GM18508 (cell line): ENCODE results near the gene CDH2.

ENCODE experiments used
- ATAC-seq: cut with Tn5 transposase; IDR thresholded peaks from one replicate; pipeline ENCODE4 v1.9.1; 2021; ENCODE audit warnings: moderate number of reproducible peaks; ENCODE audit not compliant: insufficient read depth, unreplicated experiment

CDH2 gene

DNA sequence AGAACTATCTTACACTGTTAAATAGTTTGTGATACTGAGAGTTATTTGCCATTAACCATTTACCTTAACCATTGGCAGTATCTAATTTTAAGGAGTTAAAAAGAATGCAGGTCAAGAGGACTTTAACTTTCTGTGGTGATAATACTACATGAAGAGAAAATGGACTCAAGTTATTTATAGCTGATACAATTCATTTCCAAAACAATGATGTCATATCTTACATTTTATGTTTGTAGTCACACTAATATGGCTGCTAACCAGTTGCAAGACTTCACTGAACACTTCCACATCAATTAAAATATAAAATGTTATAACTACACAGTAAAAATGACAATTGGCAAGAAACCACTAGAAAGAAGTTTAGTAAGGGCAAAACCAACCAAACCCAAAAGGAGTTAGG lies 77.7 kb downstream of the CDH2 start:
- no peak for ATAC-seq

DNA sequence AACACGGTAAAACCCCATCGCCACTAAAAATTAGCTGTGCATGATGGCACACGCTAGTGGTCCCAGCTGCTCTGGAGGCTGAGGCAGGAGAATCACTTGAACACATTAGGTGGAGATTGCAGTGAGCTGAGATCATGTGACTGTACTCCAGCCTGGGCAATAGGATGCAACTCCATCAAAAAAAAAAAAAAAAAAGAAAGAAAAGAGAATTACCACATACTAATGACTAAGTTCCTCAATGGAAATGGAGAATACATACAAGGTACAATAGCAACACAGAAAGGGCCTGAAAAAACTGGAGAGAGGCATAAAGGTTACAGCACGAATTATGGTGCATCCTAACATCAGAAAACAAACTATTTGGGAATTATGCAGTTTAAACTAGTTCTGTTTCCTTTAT lies 81.3 kb downstream of the CDH2 start:
- no peak for ATAC-seq

DNA sequence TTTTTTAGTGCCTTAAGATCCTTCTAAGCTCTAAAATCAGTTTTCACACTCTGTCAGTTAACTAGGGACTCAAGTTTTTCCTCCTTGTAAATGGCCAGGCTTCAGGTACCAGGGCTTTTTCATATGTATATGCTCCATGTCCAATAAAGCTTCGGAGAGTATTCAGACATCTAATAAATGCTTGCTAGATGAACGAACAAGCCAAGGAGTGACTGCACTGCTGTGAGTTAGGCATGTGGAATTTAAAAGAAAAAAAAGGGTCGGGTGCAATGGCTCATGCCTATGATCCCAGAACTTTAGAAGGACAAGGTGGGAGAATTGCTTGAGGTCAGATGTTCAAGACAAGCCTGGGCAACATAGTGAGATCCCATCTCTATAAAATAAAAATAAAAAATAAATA lies 81.9 kb downstream of the CDH2 start:
- ATAC-seq, result no peak

DNA sequence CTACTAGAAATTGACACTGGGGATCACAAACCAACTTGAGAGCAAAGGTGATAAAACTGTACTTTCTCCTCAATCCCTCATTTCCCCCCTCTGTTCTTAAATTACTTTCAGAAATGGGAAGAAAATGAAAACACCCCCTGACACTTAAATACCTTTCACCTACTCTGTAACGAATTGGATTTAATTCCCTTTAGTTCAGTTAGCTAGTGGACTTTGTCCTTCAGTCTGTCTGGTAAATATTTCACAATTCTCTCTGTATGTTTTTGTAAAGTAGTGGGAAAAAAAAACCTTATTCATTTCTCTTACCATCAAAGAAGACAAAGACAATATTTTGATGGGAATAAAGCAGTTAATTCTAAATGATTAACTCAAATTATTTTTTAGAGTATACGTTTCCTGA lies 85.7 kb downstream of the CDH2 start:
- no peak for ATAC-seq

DNA sequence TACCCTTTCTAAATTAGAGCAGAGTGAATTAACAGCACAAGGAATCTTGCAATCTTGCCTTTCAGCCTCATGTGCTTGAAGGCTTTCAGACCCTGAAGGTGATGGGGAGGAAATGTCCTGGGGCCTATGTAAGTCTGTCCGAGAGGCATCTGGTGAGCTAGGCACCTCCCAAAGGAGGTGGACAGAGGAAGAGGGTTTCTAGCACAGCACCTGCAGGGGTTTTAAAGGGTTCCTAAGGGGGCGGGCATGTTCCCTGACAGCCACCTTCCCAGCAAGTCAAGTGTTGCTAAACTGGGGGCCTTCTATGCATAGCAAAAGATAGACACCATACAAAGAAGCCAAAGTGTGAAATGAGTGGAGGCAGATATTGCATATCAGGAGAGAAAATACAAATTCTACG lies 88.5 kb downstream of the CDH2 start:
- ATAC-seq, result no peak

DNA sequence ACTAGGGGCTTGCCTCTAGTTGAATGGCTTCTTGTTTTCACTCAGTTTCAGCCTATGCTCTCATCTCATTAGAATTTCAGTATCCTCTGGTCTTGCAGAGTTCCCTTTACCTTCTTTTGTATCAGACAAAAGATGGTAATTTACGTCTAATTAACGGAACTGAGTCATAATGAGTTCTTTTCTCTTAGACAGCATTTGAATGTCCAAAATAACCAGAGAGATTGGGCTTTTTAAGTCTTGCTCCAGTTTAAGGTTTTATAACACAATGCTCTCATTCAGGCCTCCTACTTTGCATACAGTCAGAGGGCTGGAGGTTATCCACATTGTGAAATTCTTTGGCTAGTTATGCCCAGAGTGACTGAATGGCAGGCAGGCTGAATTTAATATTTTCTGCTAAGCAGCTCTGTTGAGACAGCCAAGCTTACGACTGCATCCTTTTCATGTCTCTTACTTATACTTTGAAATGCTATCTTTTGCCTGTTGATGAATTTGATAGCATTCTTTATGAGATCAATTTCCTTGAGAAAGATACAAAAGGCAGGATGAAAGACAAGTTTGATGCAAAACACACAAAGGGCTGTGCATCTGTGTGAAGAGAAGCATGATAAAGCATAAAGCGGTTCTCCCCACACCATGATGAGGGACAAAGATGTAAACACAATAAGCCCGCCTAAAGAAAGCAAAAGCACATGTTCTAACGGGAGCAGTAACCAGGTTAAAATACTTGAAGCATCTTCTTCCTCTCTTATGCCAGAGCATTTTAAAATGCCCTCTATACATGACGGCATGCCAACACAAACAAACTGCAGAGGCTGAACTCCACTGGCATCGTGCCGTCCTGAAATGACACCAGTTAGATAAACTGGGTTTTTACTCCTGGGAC lies 90.0 kb downstream of the CDH2 start:
- ATAC-seq, result no peak

DNA sequence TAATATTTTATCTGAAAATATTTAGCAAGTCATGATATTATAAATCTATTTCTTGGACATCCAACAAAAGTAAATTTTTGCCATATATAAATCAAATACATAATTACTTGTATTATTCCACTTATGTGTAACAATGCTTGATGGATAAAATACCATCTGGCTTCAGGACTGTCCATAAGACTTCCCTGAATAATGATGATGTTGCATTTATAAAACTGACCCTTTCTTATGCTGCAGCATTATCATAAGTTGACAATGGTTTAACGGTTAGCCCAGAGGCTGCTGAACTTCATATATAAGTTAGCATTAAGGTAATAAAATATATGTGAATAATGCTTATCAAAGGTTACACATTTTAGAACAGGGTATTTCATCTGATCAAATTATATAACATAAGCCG lies 95.4 kb downstream of the CDH2 start:
- ATAC-seq, result no peak

DNA sequence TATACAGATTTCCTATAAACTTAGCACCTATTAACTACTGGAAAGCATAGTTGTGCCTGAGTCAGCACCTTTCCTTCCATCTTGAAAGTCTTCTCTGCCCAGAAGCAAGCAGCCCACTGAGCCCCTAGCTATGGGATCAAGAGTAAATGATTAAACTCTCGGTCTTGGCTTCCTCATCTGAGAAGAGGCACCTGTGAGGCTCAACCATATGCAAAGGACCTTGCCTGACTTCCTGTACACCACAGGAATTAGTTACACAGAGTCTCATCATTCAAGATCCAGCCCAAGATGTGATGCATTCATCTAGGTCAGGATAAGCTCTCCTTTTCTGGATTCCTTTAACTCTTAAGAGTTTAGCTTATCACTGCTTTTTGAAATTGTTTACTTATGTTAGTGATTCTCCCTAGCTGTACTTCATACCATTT lies 96.0 kb downstream of the CDH2 start:
- no peak for ATAC-seq

DNA sequence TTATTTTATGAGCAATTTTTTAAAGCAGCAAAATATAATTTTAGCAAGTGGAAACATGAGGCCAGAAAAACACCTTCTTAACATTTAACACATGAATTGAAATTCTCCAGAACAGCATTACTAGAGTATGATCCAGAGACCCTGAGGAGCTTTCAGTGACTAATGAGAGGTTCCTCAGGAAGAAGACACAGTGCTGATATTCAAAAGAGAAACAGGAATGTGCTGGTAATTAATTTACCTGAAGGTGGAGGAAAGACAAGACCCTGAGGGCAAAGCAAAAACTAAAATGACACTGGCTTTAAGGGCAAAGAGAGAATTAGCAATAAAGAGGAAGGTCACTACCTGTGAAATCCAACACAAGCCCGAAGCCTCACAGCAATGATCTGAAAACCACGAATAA lies 97.0 kb downstream of the CDH2 start:
- no peak for ATAC-seq

DNA sequence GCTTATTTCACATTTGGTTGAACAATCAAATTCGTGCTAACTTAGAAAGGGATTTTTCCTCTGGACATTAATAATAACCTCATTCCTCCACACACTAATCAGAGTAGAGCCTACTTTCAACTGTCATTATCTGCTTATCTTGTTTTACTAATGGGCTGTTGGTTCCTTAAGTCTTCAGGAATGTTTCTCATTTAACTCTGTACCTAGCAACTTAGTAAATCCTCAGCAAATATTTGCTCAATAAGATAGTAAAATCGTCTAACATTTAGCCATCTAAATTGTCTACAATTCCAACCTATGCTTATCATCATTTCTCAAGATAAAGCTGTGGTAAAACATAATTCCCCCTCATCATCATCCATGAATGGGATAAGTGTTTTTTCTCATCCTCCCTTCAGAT lies 98.1 kb downstream of the CDH2 start:
- ATAC-seq, result no peak

DNA sequence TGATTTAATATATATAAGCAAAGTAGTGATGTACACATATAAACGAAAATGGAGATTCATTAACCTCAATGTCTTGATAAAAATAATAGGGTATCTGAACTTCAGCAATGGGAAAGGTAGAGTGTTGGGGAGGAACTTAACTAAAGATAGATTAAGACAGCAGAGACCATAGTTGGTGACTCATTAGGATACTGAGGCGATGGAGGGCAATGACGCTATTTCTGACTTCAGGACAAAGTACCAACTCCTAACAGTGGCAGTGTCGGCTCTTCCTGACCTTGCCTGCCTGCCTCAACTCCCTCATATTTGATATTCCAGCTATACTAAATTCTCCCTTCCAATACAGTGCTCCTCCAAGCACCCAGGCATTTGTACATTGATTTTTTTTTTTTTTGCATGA lies 98.6 kb downstream of the CDH2 start:
- ATAC-seq, result no peak

DNA sequence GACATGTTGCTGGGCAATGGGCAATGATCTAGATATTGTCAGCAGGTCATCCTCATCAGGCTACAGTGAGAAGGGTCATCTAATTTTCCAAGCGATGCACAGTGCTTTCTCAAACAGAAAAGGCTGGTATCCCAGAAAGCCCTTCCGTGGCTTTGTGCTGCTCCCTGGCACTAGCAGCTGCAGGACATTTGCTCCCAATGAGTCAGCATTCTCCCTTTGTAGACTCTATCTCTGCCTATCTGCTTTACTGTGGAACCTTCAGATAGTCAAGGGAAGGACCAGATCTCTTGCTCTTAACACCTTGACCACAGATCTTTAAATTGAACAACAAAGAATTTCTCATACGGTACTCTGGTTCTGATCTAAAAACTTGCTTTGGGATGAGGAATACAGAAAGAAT lies 101.4 kb downstream of the CDH2 start:
- ATAC-seq, result no peak

DNA sequence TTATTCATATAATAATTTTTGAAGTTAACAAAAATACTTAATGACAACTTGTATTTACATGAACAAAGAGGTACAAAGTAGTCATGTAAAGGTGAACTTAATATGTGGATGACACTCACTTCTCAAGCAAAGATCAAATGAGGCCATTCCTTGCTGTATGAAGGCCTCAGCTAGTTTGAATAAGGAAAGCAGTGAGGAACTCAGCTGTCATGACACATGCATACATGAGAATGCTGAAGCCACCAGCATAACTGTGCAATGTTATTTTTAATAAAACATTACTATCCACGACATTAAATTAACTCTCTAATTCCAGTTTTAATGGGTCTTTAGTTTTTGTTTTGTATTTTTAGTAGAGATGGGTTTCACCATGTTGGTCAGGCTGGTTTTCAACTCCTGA lies 102.9 kb downstream of the CDH2 start:
- ATAC-seq, result no peak

DNA sequence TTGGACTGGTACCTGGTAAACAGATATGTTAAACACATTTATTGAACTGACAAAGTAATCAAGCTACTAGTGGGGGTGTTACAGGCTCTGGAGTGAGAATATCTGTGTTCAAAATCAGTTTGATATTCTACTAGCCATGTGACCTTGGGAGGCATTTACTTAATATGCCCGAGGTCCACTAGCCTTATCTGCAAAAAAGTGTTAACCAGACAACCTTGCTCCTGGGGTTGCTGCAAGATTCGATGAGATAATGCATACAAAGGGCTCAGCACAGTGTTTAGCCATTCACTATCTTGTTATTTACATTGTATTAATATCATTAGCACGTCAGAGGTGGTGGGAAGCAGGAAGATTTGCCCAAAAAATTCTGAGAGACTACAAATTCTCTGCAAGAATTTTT lies 103.3 kb downstream of the CDH2 start:
- ATAC-seq, result no peak

DNA sequence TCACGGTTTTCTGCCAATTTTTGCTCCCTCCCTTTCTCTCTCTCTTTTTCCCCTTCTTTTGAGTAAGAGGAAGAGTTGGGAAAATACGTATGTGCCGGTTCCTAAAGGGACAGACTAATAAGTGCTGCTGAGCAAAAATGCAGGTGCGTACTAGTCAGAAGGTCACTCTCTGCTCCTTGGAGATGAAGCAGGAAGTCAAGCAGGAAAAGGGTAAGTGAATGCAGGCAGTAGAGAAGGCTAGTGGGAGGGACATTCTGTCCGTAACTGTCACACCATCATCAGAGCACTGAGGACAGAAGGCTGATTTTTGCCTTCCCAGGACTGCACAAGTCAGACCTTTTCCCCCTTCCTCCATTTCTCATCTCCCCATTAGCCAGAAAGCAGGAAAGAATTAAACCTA lies 105.7 kb downstream of the CDH2 start:
- ATAC-seq, result no peak

DNA sequence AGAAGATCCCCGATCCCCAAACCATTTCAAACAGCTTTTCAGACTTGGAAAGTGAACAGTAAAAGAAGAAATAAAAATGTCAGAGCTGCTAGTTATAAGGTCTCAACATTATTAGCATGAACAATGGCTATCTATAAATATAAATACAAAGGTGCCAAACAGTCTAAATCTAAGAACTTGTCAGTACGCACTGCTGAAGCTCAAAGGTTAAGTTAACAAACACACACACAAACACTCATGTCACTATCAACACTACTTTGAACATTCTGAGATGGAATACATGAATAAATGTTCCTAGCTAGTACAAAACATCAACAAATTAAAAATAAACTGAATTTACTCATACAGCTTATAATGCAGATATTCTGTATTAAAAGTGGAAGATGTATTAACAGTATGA lies 108.7 kb downstream of the CDH2 start:
- ATAC-seq, result no peak

DNA sequence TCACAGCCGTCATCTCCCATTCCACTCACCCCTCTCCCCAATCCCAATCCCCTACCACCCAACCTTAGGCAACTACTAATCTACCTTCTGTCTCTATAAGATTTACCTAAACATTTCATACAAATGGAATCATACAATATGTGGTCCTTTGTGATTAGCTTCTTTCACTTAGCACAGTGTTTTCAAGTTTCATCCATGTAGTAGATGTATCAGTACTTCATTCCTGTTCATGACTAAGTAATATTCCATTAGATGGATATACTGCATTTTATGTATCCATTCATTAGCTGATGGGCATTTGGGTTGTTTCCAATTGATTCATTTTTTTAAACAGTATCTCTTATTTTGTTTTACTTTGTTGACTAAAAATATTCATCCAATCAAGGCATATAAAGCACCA lies 109.6 kb downstream of the CDH2 start:
- ATAC-seq, result no peak

DNA sequence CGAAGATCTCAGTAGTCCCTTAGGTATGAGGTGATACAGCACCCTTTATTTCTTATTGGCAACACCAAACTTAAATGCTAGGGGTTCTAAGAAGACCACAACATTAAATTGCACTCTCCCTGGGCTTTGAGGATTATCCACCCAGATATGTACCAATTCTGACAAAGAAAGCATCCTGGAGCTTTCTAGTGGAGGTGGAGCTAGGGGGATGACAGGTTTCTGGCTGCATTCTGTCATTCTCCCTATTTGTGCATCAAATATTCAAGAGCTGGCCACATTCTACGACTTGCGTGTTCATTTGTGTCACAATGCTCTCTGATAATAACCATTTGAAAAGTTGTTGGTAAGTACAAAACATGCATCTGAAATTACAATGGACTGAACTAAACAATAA lies 111.1 kb downstream of the CDH2 start:
- ATAC-seq, result no peak

DNA sequence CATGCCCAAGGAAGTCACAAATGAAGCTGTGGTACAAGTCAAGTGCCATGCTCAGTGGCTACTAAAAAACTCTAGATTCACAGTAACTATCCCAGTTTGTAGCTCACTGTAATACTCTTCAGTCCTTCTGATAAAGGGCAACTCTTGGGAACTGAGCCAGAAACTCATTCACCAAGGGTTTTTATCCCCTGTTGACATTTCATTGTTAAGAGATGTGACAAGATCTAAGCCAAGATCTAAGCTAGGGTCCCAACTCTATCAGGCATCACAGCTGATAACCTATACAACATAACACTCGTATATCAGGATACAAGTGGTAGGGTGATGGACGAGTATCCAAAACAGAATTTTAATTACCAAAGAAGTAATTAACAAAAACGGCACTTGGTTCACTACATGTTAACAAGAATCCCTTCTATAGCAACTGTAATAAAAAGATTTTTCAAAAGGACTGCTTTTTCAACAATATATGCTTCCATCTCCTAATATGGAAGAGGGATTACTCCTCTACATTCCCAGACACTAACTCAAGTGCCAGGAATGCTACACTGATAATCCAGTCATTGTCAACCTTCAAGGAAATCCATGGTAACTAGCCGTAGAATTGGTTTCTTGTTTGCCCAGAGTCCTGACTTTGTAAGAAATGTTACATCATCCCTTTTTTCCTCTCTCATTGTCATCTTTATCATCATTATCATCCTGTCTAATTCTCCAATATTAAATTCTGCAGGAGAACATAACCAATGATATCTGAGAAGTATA lies 111.7 kb downstream of the CDH2 start:
- no peak for ATAC-seq

DNA sequence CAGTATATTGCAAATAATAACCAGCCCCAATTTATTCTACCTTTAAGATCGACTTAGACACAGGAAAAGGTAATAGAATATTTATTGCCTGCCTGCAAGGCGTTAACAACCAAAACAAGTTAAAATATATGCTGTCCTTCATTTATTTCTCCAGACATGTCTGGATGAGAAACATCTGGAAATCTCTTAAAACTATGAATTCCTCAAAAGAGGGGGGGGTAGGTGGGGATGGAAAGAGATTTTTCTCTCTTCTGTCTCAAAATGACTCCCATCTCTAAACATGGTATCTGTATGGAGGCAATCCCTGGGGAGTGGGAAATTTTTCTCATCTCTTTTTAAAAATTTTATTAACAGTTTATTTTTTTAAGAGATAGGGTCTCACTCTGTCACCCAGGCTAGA lies 113.0 kb downstream of the CDH2 start:
- no peak for ATAC-seq

DNA sequence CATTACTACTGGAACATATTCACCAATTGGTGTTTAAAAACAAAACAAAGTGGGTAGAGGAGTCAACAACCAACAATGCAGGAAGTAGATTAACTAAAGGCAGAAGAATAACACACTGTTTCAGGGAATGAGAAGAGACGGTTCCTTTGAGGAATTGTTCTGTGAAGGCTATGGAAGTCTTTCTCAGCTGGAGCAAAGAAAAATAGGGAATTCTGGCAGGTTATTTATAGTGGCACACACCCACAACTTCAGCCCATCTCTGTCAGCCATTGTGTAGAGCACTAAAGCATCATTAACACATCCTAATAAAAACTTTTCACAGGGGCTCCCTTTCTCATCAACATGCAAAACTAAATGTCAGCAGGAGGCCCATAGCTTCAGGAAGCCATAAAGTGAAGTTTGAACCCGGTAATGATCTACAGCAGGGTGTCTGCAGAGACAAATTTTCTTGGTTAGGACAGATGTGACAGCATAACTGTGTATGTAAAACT lies 113.6 kb downstream of the CDH2 start:
- ATAC-seq, result no peak

DNA sequence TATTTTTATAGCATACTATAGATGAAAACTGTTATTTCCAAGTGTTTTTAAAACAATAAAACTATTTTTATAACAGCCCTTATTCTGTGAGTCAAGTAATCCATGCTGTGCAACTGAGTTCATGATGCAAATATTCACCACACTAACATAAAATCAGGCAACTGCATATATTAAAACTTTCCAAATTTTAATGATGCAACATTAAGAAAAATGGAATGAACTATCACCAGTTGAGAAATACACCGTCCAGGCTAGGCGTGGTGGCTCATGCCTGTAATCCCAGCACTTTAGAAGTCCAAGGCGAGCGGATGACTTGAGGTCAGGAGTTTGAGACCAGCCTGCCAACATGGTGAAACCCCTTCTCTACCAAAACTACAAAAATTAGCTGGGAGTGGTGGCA lies 114.5 kb downstream of the CDH2 start:
- no peak for ATAC-seq
